HEK293 (cell line): ENCODE data around the gene ASCC3.

ENCODE experiments used
- BCL11A ChIP-seq: fragments of 450-650 bp; formaldehyde crosslinking; IDR thresholded peaks from 2 replicates; pipeline ENCODE4 v1.5.1; 2016; ENCODE audit warnings: low read depth, missing biosample characterization, missing genetic modification characterization
- MEIS1 ChIP-seq: sonication (generic); formaldehyde crosslinking; IDR thresholded peaks from 2 replicates; pipeline ENCODE4 v1.8.1; 2022; ENCODE audit warnings: missing genetic modification reagents, mild to moderate bottlenecking, borderline replicate concordance
- MZF1 ChIP-seq: fragments of 450-650 bp; formaldehyde crosslinking; IDR thresholded peaks from 2 replicates; pipeline ENCODE4 v1.5.1; 2017; ENCODE audit warnings: missing biosample characterization, missing genetic modification characterization, borderline replicate concordance
- ZNF114 ChIP-seq: fragments of 450-650 bp; formaldehyde crosslinking; IDR thresholded peaks from 2 replicates; pipeline ENCODE4 v1.5.0; 2017; ENCODE audit warnings: missing biosample characterization, missing genetic modification characterization
- ZNF174 ChIP-seq: fragments of 450-650 bp; formaldehyde crosslinking; IDR thresholded peaks from 2 replicates; pipeline ENCODE4 v1.5.0; 2017; ENCODE audit warnings: missing biosample characterization, mild to moderate bottlenecking, missing genetic modification characterization
- ZNF184 ChIP-seq: fragments of 450-650 bp; IDR thresholded peaks from 2 replicates; pipeline ENCODE4 v1.5.1; 2018; ENCODE audit warnings: missing biosample characterization, mild to moderate bottlenecking, missing genetic modification characterization
- ZNF202 ChIP-seq: fragments of 450-650 bp; formaldehyde crosslinking; IDR thresholded peaks from 2 replicates; pipeline ENCODE4 v1.5.1; 2016; ENCODE audit warnings: missing biosample characterization, missing genetic modification characterization, borderline replicate concordance
- ZNF239 ChIP-seq: fragments of 450-650 bp; formaldehyde crosslinking; IDR thresholded peaks from 2 replicates; pipeline ENCODE4 v1.5.1; 2016; ENCODE audit warnings: missing biosample characterization, missing genetic modification characterization
- ZNF274 ChIP-seq, 2 experiments: fragments of 200-500 bp in 1 of 2; fragments of 450-650 bp in 1 of 2; sonication (Bioruptor generic) in 1 of 2; formaldehyde crosslinking in 1 of 2; IDR thresholded peaks; 2 replicates each; pipeline versions ENCODE4 v1.5.1 to v1.6.1; 2014 to 2016; ENCODE audit warnings: borderline replicate concordance in 1 of 2, inconsistent platforms in 1 of 2, low read length in 1 of 2, missing biosample characterization in 1 of 2, missing genetic modification characterization in 1 of 2
- ZNF324 ChIP-seq: fragments of 450-650 bp; formaldehyde crosslinking; IDR thresholded peaks from 2 replicates; pipeline ENCODE4 v1.5.1; 2016; ENCODE audit warnings: missing biosample characterization, missing genetic modification characterization
- ZNF747 ChIP-seq: fragments of 450-650 bp; formaldehyde crosslinking; IDR thresholded peaks from 2 replicates; pipeline ENCODE4 v1.5.1; 2016; ENCODE audit warnings: missing biosample characterization, missing genetic modification characterization
- TF ChIP-seq, protein P1 (sequence below): fragments of 450-650 bp; formaldehyde crosslinking; IDR thresholded peaks from 2 replicates; pipeline ENCODE4 v1.5.1; 2016; ENCODE audit warnings: missing biosample characterization, missing genetic modification characterization
- TF ChIP-seq, protein P2 (sequence below): fragments of 450-650 bp; formaldehyde crosslinking; IDR thresholded peaks from 2 replicates; pipeline ENCODE4 v1.5.1; 2016; ENCODE audit warnings: missing biosample characterization, missing genetic modification characterization

DNA sequence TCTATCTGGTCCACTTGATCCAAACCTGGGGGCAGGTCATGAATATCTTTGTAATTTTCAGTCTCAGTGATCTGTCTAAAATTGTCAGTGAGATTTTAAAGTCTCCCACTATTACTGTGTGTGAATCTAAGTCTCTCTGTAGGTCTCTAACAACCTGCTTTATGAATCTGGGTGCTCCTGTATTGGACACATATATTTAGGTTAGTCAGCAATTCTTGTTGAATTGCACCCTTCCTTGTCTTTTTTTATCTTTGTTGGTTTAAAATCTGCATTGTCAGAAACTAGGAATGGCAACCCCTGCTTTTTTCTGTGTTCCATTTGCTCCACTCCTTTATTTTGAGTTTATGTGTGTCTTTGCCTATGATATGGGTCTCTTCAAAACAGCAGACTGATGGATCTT, 140.7 kb downstream of the ASCC3 start:
- TF ChIP-seq, protein P1, sequence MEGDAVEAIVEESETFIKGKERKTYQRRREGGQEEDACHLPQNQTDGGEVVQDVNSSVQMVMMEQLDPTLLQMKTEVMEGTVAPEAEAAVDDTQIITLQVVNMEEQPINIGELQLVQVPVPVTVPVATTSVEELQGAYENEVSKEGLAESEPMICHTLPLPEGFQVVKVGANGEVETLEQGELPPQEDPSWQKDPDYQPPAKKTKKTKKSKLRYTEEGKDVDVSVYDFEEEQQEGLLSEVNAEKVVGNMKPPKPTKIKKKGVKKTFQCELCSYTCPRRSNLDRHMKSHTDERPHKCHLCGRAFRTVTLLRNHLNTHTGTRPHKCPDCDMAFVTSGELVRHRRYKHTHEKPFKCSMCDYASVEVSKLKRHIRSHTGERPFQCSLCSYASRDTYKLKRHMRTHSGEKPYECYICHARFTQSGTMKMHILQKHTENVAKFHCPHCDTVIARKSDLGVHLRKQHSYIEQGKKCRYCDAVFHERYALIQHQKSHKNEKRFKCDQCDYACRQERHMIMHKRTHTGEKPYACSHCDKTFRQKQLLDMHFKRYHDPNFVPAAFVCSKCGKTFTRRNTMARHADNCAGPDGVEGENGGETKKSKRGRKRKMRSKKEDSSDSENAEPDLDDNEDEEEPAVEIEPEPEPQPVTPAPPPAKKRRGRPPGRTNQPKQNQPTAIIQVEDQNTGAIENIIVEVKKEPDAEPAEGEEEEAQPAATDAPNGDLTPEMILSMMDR (tag by site-specific recombination), result no peak
- TF ChIP-seq ZNF274 (IDR thresholded peaks at IDR 0.05; ENCODE audit: low read length) (no peak), ZNF274 (tag by site-specific recombination; IDR thresholded peaks at IDR 0.05; ENCODE audit: borderline replicate concordance) (no peak), ZNF114 (tag by site-specific recombination) (no peak), ZNF184 (tag by site-specific recombination) (no peak), MZF1 (no peak), ZNF202 (tag by site-specific recombination) (no peak), BCL11A (no peak), ZNF747 (tag by site-specific recombination) (no peak), MEIS1 (CRISPR knock-in tag) (no peak), ZNF174 (tag by site-specific recombination) (no peak), ZNF324 (no peak), ZNF239 (tag by site-specific recombination) (no peak)
- TF ChIP-seq, protein P2, sequence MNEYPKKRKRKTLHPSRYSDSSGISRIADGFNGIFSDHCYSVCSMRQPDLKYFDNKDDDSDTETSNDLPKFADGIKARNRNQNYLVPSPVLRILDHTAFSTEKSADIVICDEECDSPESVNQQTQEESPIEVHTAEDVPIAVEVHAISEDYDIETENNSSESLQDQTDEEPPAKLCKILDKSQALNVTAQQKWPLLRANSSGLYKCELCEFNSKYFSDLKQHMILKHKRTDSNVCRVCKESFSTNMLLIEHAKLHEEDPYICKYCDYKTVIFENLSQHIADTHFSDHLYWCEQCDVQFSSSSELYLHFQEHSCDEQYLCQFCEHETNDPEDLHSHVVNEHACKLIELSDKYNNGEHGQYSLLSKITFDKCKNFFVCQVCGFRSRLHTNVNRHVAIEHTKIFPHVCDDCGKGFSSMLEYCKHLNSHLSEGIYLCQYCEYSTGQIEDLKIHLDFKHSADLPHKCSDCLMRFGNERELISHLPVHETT (tag by site-specific recombination), result no peak
